ENCODE data around the gene GALNT17. TPM values are rescaled to one million over a fixed set of nuclear protein-coding genes. Genes with fewer than 3 reads are reported as not detected.

The GALNT17 gene
- total RNA-seq, 1 experiment from 2014 or later: not detected

- Mint-ChIP-seq H3K27ac (ENCODE audit: low read depth, unreplicated experiment) (no peak overlapping the region), H3K27me3 (ENCODE audit: insufficient read depth, unreplicated experiment) (no peaks in the 10 kb centered on the region), H3K9me3 (ENCODE audit: unreplicated experiment) (peaks cover 17% of the 10 kb centered on the region), H3K4me3 (ENCODE audit: unreplicated experiment) (no peak overlapping the region), H3K4me1 (ENCODE audit: insufficient read depth, unreplicated experiment) (no peaks in the 10 kb centered on the region), H3K36me3 (ENCODE audit: insufficient read depth, unreplicated experiment) (no peaks in the 10 kb centered on the region)
- TF ChIP-seq CTCF (IDR thresholded peaks at IDR 0.05; ENCODE audit: unreplicated experiment): no peak
- no TSS peak for BruUV-seq (replicated peaks)
- CTCF ChIA-PET: no interaction called here
- POLR2A ChIA-PET: no interaction called here
- intact Hi-C loops (cut with micrococcal nuclease): no loop called here
- DNase-seq (ENCODE audit: unreplicated experiment): no peak
Observed at GRCh38 chr7:71385330-71385729, 253.4 kb downstream of the GALNT17 start.

DNA sequence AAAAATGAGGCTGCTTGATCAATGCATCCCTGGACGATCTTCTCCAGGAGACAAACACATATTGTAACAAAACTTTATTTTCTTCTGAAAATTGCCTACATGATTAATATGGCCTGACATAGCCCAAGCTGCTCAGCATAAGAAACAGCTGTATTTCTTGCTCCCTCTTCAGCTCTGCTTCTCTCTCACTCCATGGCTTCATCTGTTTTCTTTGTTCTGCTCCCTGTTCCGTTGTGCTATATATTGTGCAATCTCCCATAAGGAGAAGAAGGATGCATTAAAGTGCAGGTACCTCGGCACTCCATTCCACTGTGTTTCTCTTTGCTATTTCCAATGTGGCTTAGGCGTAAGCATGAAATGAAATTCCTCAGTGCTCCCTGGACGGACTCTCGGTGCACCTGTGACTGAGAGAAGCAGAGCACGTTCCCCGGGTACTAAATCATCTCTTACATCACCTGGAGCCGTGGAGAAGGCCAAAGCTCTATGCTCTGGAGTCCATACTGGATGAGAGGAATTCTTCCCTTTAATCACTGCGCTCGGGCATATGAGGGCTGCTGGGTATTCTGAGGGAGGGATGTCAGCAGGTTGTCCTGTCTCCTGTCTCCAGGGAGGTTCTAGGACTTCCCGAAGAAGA, 254.3 kb downstream of the GALNT17 start:
- Mint-ChIP-seq H3K4me1 (ENCODE audit: insufficient read depth, unreplicated experiment) (no peaks in the 10 kb centered on the region), H3K27me3 (ENCODE audit: insufficient read depth, unreplicated experiment) (no peaks in the 10 kb centered on the region), H3K27ac (ENCODE audit: low read depth, unreplicated experiment) (no peak overlapping the region), H3K9me3 (ENCODE audit: unreplicated experiment) (peaks cover 11% of the 10 kb centered on the region), H3K4me3 (ENCODE audit: unreplicated experiment) (no peak overlapping the region), H3K36me3 (ENCODE audit: insufficient read depth, unreplicated experiment) (no peaks in the 10 kb centered on the region)
- intact Hi-C loops (cut with micrococcal nuclease): no loop called here
- ChIA-PET POLR2A (no interaction called here), CTCF (no interaction called here)
- no TSS peak for BruUV-seq (replicated peaks)
- DNase-seq (ENCODE audit: unreplicated experiment): no peak
- no peak for TF ChIP-seq CTCF (IDR thresholded peaks at IDR 0.05; ENCODE audit: unreplicated experiment)

GRCh38 chr7:71388181-71388580, 256.2 kb downstream of the GALNT17 start:
- TF ChIP-seq CTCF (IDR thresholded peaks at IDR 0.05; ENCODE audit: unreplicated experiment): no peak
- no peaks in the 10 kb centered on the region for H3K27me3 Mint-ChIP-seq (ENCODE audit: insufficient read depth, unreplicated experiment)
- POLR2A ChIA-PET: no interaction called here
- H3K4me1 Mint-ChIP-seq (ENCODE audit: insufficient read depth, unreplicated experiment): no peaks in the 10 kb centered on the region
- no peak overlapping the region for H3K27ac Mint-ChIP-seq (ENCODE audit: low read depth, unreplicated experiment)
- H3K4me3 Mint-ChIP-seq (ENCODE audit: unreplicated experiment): no peak overlapping the region
- CTCF ChIA-PET: no interaction called here
- no TSS peak for BruUV-seq (replicated peaks)
- intact Hi-C loops (cut with micrococcal nuclease): no loop called here
- no peak for DNase-seq (ENCODE audit: unreplicated experiment)
- peaks cover 11% of the 10 kb centered on the region for H3K9me3 Mint-ChIP-seq (ENCODE audit: unreplicated experiment)
- H3K36me3 Mint-ChIP-seq (ENCODE audit: insufficient read depth, unreplicated experiment): no peaks in the 10 kb centered on the region

- no peak for DNase-seq (ENCODE audit: unreplicated experiment)
- no peak overlapping the region for H3K27ac Mint-ChIP-seq (ENCODE audit: low read depth, unreplicated experiment)
- H3K27me3 Mint-ChIP-seq (ENCODE audit: insufficient read depth, unreplicated experiment): no peaks in the 10 kb centered on the region
- H3K4me1 Mint-ChIP-seq (ENCODE audit: insufficient read depth, unreplicated experiment): no peaks in the 10 kb centered on the region
- no peak for TF ChIP-seq CTCF (IDR thresholded peaks at IDR 0.05; ENCODE audit: unreplicated experiment)
- H3K4me3 Mint-ChIP-seq (ENCODE audit: unreplicated experiment): no peak overlapping the region
- H3K9me3 Mint-ChIP-seq (ENCODE audit: unreplicated experiment): peaks cover 11% of the 10 kb centered on the region
- H3K36me3 Mint-ChIP-seq (ENCODE audit: insufficient read depth, unreplicated experiment): no peaks in the 10 kb centered on the region
- POLR2A ChIA-PET: no interaction called here
- BruUV-seq (replicated peaks): no TSS peak
- CTCF ChIA-PET: interaction anchor here (0.6 kb wide), 1 partner anchor 1099 kb away, joined by 4 read pairs; no protein-coding TSS in a partner anchor
- intact Hi-C loops (cut with micrococcal nuclease): no loop called here
Observed at GRCh38 chr7:71389976-71390375, 258.0 kb downstream of the GALNT17 start.

All from MCF 10A (cell line).